Measurements from ENCODE around the gene CCL13. TPM values are rescaled to one million over a fixed set of nuclear protein-coding genes. Genes with fewer than 3 reads are reported as not detected.

Gene CCL13
- total RNA-seq, 3 donors from 2014 or later = 1.9 to 6.5 (median 2.2) TPM

DNA sequence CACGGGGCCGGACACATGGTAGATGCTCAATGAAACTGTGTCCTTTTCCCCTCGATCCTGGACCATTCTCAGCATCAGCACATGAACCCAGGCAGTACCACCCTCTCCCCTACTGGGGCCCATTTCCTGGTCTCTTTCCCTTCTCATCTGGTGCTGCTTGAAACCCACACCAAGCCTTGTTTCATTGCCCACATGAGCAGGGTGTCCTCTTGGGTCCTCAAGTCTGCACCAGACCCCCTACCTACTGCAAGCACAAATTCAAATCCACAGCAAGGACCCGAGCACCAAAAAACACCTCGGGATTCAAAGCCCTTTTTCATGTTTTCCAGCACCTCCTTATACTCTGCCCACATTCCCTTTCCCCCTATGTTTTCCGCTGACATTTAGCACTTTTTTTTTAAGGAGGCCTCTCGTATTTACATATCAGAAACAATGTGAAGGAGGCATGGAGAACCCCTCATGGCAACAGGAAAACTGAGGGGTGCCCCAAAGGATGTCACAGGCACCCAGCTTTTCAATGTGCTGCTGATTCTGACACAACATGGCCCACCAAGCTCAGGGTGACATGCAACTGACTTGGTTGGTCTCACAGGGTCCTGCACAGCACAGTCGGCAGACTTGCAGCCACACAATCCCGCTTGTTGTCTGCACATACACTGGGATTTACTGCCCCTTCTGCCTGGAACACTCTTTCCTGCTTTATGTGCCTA, 11.4 kb downstream of the CCL13 start:
- intact Hi-C loops (cut with DNase I, micrococcal nuclease) = no loop called here
- Histone ChIP-seq H3K9me3 (no peaks in the 10 kb centered on the region), H3K4me3 (no peak overlapping the region), H3K4me1 (ENCODE audit: low read depth) (no peaks in the 10 kb centered on the region), H3K36me3 (ENCODE audit: low read depth) (no peaks in the 10 kb centered on the region)
- no peak for ATAC-seq
- no peak for DNase-seq
- TF ChIP-seq, protein P1, sequence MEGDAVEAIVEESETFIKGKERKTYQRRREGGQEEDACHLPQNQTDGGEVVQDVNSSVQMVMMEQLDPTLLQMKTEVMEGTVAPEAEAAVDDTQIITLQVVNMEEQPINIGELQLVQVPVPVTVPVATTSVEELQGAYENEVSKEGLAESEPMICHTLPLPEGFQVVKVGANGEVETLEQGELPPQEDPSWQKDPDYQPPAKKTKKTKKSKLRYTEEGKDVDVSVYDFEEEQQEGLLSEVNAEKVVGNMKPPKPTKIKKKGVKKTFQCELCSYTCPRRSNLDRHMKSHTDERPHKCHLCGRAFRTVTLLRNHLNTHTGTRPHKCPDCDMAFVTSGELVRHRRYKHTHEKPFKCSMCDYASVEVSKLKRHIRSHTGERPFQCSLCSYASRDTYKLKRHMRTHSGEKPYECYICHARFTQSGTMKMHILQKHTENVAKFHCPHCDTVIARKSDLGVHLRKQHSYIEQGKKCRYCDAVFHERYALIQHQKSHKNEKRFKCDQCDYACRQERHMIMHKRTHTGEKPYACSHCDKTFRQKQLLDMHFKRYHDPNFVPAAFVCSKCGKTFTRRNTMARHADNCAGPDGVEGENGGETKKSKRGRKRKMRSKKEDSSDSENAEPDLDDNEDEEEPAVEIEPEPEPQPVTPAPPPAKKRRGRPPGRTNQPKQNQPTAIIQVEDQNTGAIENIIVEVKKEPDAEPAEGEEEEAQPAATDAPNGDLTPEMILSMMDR (IDR thresholded peaks at IDR 0.05) = no peak

DNA sequence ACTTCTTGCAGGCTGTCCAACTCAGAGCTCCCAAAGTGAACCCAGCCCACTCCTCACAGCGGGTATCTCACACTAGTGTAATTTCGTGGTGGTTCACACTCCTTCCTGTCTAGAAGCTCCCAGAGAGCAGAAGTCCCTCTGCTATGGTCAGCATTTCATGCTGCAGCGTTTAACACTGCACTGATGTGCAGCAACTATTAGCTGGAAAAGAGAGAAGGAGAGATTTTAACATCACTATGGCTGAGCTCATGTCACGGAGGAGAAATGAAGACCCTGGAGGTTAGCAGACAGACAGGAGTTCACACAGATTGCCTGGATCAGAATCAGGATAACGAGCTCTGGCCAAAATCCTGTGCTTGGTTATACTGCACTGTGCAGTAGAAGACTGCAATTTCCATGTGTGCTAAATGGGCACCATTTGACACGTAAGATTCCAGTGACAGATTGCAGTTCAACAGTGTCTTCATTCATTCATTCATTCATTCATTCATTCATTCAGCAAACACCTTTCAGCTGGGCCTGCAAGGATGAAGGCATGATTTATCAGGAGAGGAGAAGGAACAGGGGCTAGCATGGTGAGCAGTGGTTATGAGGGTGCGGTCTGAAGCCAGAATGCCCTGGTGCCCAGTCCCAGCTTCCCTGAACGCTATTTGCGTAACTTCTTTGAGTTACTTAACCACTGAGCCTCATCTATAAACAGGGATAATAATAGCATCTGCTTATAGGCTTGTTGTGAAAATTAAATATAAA, 12.1 kb downstream of the CCL13 start:
- Histone ChIP-seq H3K36me3 (ENCODE audit: low read depth) (no peaks in the 10 kb centered on the region), H3K9me3 (no peaks in the 10 kb centered on the region), H3K4me1 (ENCODE audit: low read depth) (no peaks in the 10 kb centered on the region), H3K4me3 (no peak overlapping the region)
- ATAC-seq = no peak
- no peak for DNase-seq
- intact Hi-C loops (cut with DNase I, micrococcal nuclease) = no loop called here
- TF ChIP-seq, protein P1 (IDR thresholded peaks at IDR 0.05) = no peak

DNA sequence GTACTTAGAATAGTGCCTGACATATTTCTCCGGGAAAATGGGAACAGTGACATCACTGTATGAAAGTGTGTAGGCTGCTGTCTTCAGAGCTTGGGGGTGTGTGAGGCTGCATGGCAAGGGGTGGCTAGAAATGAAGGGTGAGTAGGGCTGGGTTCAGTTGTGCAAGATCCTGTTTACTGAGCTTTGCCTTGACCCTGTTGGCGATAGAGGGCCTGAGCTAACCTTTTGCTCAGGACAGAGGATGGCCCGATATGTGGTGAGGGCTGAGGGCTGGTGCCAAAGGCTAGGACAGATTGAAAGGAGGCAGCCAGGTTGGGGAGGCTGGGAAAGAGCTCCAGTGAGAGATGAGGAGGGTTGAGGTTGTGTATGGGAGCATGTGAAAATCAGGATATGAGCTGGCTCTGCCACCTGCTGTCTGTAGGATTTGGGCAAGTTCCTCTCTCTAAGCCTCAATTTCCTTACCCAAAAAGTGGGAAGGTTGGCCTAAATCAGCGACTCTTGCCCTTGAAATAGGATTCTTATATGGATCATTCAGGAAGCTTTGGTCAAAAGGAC, 12.7 kb downstream of the CCL13 start:
- Histone ChIP-seq H3K36me3 (ENCODE audit: low read depth) (no peaks in the 10 kb centered on the region), H3K4me3 (no peak overlapping the region), H3K4me1 (ENCODE audit: low read depth) (no peaks in the 10 kb centered on the region), H3K9me3 (no peaks in the 10 kb centered on the region)
- TF ChIP-seq, protein P1 (IDR thresholded peaks at IDR 0.05) = no peak
- intact Hi-C loops (cut with DNase I, micrococcal nuclease) = no loop called here
- ATAC-seq (no peak), DNase-seq (no peak)

DNA sequence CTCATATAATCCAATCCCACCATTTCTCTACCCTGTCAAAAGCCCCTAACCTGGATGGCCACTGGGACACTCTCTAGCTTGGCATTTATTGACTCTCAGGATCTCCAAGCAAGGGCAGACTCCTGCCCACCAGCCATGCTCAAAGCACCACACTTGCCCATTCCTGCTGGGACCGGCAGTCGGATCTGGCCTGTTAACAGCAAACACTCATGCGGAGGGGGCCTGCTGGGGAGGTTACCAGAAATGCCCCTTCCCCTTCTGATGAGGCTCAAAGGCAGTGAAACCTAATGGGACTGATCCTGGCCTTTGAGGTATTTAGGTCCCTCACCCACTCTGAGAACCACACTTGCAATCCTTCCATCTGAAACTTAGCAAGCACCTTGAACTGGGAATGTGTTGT, 13.3 kb downstream of the CCL13 start:
- DNase-seq = no peak
- TF ChIP-seq, protein P1 (IDR thresholded peaks at IDR 0.05) = no peak
- Histone ChIP-seq H3K4me1 (ENCODE audit: low read depth) (no peaks in the 10 kb centered on the region), H3K36me3 (ENCODE audit: low read depth) (no peaks in the 10 kb centered on the region), H3K9me3 (no peaks in the 10 kb centered on the region), H3K4me3 (no peak overlapping the region)
- intact Hi-C loops (cut with DNase I, micrococcal nuclease) = no loop called here
- ATAC-seq = no peak

DNA sequence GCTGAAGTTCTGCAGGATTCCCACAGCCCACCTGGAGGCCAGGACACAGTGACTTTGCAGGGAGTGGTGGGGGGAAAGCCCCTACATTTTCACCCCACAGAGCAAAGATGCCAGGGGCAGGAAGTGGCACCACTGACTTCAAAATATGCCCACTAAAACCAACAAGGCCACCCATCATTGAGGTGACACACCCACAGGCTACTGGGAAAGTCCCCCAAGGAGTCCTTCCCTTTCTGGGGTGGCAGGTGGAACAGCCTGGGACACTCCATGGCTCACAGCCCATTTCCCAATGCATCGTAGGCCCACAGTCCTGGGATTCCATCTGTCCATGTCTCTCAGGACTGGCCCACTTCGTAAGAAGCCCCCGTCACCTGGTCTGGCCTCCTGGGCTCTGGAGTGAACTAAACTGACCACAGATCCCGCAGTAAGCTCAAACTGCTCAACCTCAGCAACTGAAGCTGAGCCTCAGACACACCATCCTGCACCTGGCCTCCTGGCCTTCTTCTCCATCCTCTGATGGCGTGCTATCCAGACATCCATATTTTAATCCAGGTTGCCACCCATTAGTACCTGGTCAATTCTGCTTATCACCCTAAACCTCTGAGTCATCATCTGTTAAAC, 14.2 kb downstream of the CCL13 start:
- TF ChIP-seq, protein P1 (IDR thresholded peaks at IDR 0.05) = no peak
- Histone ChIP-seq H3K9me3 (no peaks in the 10 kb centered on the region), H3K4me3 (no peak overlapping the region), H3K36me3 (ENCODE audit: low read depth) (no peaks in the 10 kb centered on the region), H3K4me1 (ENCODE audit: low read depth) (no peaks in the 10 kb centered on the region)
- ATAC-seq (no peak), DNase-seq (no peak)
- intact Hi-C loops (cut with DNase I, micrococcal nuclease) = no loop called here

Measured in mucosa of descending colon (tissue), 3 donors.